HFFc6 (cell line): ENCODE data around the gene SAXO1. TPM values are rescaled to one million over a fixed set of nuclear protein-coding genes. Genes with fewer than 3 reads are reported as not detected.

Source experiments
- DNase-seq: peaks from one replicate; pipeline ENCODE4 v3.0.0-alpha.2; 2018
- H3K27ac Mint-ChIP-seq: 2 replicates; pipeline ENCODE4 v1.8.0; 2020; ENCODE audit warnings: mild to moderate bottlenecking, mixed read lengths
- H3K27me3 Mint-ChIP-seq: 2 replicates; pipeline ENCODE4 v1.8.0; 2021; ENCODE audit warnings: mild to moderate bottlenecking, moderate library complexity, mixed read lengths; ENCODE audit not compliant: insufficient read depth
- H3K36me3 Mint-ChIP-seq: 2 replicates; pipeline ENCODE4 v1.8.0; 2021; ENCODE audit warnings: low read depth, mixed read lengths
- H3K4me1 Mint-ChIP-seq: 2 replicates; pipeline ENCODE4 v1.8.0; 2020; ENCODE audit warnings: low read depth, mixed read lengths
- H3K4me3 Mint-ChIP-seq: 2 replicates; pipeline ENCODE4 v1.8.0; 2020; ENCODE audit warnings: mild to moderate bottlenecking, moderate library complexity, mixed read lengths
- H3K9me3 Mint-ChIP-seq: 2 replicates; pipeline ENCODE4 v1.8.0; 2020; ENCODE audit warnings: mild to moderate bottlenecking, mixed read lengths
- total RNA-seq, 6 experiments: library from RNA; stranded (reverse); fragmentation: NEBNext Ultra II Directional; extraction: Animal tissue kit (Norgen Biotek cat#: 25700); gene quantifications; 2 replicates in 1 of 6; 3 replicates in 5 of 6; pipeline ENCODE4 v1.2.3, GENCODE V29; 2021
- TF ChIP-seq, protein P1 (sequence below): fragments of 200-600 bp; sonication (generic); IDR thresholded peaks from 2 replicates; pipeline ENCODE4 v1.5.0; 2021; ENCODE audit warnings: antibody characterized with exemption, mild to moderate bottlenecking

The SAXO1 gene
- total RNA-seq, 6 experiments from 2014 or later = not detected

DNA sequence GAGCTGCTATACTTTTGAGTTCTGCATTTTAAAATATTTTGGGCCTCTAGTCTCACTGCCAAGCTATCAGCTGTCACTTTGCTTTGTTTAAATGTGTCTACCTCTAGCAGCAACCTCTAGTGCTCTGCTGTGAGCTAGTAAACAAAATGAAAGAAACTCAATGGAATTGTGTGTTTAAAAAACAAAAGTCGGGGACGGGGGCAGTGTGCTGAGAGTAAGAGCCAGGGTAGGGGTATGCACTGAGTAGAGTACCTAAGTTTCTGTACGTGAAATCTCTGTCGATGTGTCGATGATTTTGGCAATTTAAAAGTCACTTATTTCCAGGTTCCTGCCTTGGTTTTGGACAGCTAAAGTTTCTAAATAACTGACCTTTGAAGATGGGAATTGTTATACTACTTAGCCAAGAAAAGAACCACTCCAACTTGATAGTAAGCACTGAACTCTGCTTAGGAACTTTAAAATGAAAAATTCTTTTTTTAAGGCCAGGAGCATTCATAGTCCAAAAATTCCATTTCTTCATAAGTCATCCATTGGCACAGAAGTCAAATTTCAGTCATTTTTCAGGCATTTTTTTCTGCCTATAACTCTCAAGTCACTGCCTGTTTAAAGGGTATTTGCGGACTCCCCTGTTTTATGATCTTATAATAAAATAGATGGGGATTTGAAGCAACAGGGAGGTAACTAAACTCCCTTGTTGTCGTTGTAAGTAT lies 111.5 kb downstream of the SAXO1 start:
- Mint-ChIP-seq H3K4me1 (peaks cover 24% of the 10 kb centered on the region), H3K4me3 (no peak overlapping the region), H3K27ac (no peak overlapping the region), H3K9me3 (no peaks in the 10 kb centered on the region), H3K36me3 (no peaks in the 10 kb centered on the region), H3K27me3 (peaks cover 7% of the 10 kb centered on the region)
- TF ChIP-seq, protein P1, sequence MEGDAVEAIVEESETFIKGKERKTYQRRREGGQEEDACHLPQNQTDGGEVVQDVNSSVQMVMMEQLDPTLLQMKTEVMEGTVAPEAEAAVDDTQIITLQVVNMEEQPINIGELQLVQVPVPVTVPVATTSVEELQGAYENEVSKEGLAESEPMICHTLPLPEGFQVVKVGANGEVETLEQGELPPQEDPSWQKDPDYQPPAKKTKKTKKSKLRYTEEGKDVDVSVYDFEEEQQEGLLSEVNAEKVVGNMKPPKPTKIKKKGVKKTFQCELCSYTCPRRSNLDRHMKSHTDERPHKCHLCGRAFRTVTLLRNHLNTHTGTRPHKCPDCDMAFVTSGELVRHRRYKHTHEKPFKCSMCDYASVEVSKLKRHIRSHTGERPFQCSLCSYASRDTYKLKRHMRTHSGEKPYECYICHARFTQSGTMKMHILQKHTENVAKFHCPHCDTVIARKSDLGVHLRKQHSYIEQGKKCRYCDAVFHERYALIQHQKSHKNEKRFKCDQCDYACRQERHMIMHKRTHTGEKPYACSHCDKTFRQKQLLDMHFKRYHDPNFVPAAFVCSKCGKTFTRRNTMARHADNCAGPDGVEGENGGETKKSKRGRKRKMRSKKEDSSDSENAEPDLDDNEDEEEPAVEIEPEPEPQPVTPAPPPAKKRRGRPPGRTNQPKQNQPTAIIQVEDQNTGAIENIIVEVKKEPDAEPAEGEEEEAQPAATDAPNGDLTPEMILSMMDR = no peak
- no peak for DNase-seq

DNA sequence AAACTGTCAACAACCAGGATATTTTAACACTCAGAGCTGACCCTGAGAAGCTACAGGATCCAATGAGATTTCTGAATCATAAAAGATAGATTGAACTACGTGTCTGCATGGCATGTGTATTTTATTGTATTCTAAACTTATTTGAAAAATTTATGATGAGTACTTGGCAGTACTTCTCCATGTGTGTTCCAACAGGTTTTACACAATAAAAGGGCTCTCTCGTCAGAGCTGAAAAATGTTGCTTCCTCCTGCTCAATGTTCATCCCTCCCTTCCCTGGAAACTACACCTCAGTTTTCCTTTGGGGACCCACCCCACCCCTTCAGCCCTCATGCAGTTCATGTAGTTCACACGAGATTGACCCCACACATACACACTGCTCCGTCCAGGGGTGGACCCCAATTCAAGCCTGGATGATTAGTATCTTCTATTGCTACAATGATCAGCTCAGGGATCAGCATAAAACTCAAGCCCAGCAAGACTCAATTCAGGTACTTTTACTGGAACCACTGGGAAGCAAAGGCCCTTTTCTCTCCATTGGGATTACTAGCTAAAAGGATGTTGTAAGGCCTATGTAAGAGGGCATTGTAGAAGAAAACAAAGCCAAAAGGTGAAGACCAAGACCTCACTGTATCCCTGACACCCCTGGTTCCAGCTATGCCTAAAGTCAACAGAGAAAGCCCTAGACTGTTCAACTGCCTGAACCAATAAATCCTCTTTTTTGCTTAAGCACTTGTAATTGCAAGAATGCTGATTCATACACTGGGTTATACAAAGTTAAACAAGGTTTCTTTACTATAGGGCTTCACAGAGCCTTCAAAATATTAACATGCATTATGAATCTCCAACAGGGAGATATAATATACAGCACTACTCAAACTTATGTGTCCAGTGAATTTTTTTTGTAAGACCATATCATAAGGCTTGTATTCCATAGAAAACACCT lies 112.6 kb downstream of the SAXO1 start:
- H3K36me3 Mint-ChIP-seq = no peaks in the 10 kb centered on the region
- no peak overlapping the region for H3K4me3 Mint-ChIP-seq
- H3K9me3 Mint-ChIP-seq = no peaks in the 10 kb centered on the region
- peaks cover 24% of the 10 kb centered on the region for H3K4me1 Mint-ChIP-seq
- TF ChIP-seq, protein P1 = no peak
- H3K27ac Mint-ChIP-seq = no peak overlapping the region
- DNase-seq = no peak
- H3K27me3 Mint-ChIP-seq = peaks cover 4% of the 10 kb centered on the region; the same call in 1 of the 2 replicates

DNA sequence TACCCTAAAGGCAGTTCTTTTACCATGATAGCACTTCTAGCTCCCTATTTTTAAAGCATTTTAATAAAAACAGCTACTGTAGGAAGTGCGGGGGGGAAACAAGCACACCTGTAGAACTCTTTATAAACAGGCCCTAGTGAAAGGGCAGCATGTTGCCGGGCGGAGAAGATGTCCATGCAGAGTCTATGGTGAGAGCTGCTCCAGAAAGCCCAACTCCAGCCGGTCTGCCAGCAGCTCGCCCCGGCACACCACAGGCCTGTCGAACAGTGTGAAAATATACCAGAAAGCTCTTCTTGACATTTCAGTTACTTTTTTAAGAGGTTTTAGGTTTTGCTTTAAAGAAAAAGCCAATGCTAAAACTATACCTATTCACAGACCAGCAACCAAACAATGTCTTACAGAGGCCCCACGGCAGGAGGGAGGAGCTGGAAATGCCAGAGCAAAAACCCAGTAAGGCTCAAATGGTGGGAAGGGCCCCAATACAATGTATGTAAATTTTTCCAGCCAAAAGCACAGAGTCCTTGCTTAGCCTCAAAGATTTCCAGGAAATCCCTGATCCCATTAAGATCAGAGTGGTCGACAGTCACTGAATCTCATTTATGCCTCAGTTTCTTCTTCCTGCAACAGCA lies 121.2 kb downstream of the SAXO1 start:
- Mint-ChIP-seq H3K36me3 (peaks cover 23% of the 10 kb centered on the region; the same call in 1 of the 2 replicates), H3K9me3 (no peaks in the 10 kb centered on the region), H3K4me3 (no peak overlapping the region), H3K27me3 (peaks cover 8% of the 10 kb centered on the region), H3K27ac (no peak overlapping the region), H3K4me1 (peaks cover 36% of the 10 kb centered on the region)
- no peak for DNase-seq
- TF ChIP-seq, protein P1 = no peak

DNA sequence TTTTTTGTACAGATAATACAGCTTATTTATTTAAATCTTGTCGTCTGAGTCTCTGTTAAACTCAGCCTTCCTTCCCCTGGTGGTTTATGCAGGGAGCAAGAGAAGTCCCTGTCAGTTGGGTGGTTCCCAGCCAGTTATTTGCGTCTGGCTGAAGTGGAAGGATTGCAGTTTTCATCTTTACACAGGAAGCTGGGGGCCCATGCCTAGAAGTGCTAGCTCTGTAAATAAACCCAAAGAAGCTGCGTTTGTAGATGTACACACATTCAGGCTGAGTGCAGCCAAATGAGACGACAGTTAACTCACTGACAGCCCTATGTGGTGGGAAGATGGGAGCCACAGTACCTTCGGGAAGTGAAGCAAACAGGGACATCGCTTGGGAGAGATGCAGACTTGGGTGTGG lies 122.1 kb downstream of the SAXO1 start:
- H3K27me3 Mint-ChIP-seq = peaks cover 8% of the 10 kb centered on the region
- peaks cover 32% of the 10 kb centered on the region for H3K36me3 Mint-ChIP-seq
- H3K4me3 Mint-ChIP-seq = no peak overlapping the region
- H3K9me3 Mint-ChIP-seq = no peaks in the 10 kb centered on the region
- DNase-seq = no peak
- no peak overlapping the region for H3K27ac Mint-ChIP-seq
- TF ChIP-seq, protein P1 = peak; percentile 22; the same call in 1 of the 2 replicates
- peaks cover 45% of the 10 kb centered on the region for H3K4me1 Mint-ChIP-seq

DNA sequence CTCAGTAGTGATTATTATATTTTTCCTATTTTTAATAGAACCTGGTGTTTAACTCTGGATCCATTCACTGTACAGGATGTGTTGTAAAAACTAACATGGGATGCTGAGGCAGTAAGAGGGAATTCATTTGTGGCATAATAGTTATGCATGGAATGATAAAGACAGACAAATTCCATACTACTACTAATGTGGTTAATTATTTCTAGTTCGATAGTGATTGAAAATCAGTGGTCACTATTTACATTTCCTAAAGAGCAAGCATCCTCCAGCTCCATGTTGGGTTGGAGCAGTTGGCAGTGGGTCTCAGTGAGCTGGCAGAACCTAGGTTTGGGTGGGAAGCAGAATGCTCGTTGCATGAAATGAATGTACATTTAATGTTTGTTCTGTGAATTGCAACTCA lies 122.6 kb downstream of the SAXO1 start:
- H3K27me3 Mint-ChIP-seq = peaks cover 8% of the 10 kb centered on the region
- peak; percentile 20 for DNase-seq

More for the DNA sequence above, 122.6 kb downstream of the SAXO1 start:
- peaks cover 37% of the 10 kb centered on the region for H3K36me3 Mint-ChIP-seq
- peaks cover 50% of the 10 kb centered on the region for H3K4me1 Mint-ChIP-seq
- no peak overlapping the region; the same call in 1 of the 2 replicates for H3K4me3 Mint-ChIP-seq
- H3K9me3 Mint-ChIP-seq = no peaks in the 10 kb centered on the region
- TF ChIP-seq, protein P1 = no peak
- H3K27ac Mint-ChIP-seq = no peak overlapping the region; the same call in 1 of the 2 replicates
